ENCODE measurements around the gene MAG. TPM values are rescaled to one million over a fixed set of nuclear protein-coding genes. Genes with fewer than 3 reads are reported as not detected.

MAG gene
- total RNA-seq, 1 experiment from 2014 or later, result 0.17 TPM

DNA sequence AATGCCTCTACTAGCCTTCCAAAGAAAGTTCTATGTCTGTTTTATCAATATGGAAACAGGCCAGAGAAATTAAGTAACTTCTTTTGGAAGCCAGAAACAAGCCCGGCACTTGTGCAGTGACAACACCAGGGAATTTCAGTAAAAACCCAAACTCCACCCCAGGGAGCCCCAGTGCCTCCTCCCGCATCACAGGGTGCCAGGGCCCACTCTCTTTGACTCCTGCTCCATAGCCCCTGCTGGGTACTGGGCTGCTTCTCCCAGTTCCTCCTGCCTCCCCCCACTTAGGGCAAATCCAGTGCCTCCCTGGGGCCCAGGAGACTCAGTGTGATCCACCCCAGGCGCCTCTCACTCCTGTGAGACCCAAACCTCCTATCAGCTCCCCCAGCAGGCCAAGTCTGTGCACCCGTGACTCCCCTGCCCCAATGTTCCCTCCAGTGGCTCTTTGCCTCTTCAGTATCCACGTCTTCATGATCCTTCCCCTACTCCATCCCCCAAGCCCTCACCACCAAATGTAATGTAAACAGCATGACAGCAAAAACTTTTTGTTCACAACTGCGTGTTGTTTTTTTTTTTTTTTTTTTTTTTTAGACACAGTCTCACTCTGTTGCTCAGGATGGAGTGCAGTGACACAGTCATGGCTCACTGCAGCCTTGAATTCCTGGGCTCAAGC, 64.0 kb downstream of the MAG start:
- Histone ChIP-seq H3K9ac (ENCODE audit: low read length) (no peak overlapping the region), H3K4me3 (replicated peaks in 1 of 2; ENCODE audit: low read depth in 1 of 2, low read length in 2 of 2) (no peak overlapping the region), H3K27me3 (ENCODE audit: insufficient read depth, low read length) (peaks cover 4% of the 10 kb centered on the region; the same call in 1 of the 2 replicates), H4K20me1 (ENCODE audit: insufficient read depth) (no peaks in the 10 kb centered on the region), H3K79me2 (ENCODE audit: insufficient read depth, low read length) (no peaks in the 10 kb centered on the region), H3K4me2 (ENCODE audit: low read length) (no peak overlapping the region), H3K36me3 (ENCODE audit: control insufficient read depth in 1 of 2, insufficient read depth in 2 of 2, low read length in 2 of 2) (no peaks in the 10 kb centered on the region), H2AFZ (ENCODE audit: low read depth, low read length, poor library complexity, severe bottlenecking) (no peak overlapping the region), H3K9me2 (ENCODE audit: insufficient read depth) (no peaks in the 10 kb centered on the region), H3K27ac (ENCODE audit: low read depth, low read length) (no peak overlapping the region), H3K4me1 (ENCODE audit: control insufficient read depth in 1 of 2, insufficient read depth in 2 of 2, low read length in 2 of 2) (peaks cover 0 to 7% of the 10 kb centered on the region in 2 experiments; a peak in 1 of 4 replicates), H3K9me3 (ENCODE audit: control insufficient read depth in 1 of 2, insufficient read depth in 1 of 2, low read depth in 1 of 2, low read length in 2 of 2) (no peaks in the 10 kb centered on the region)
- ATAC-seq, result no peak
- DNase-seq (ENCODE audit: low read depth, low spot score), result no peak
- no TSS peak for BruUV-seq (replicated peaks)
- ChIA-PET POLR2A (no interaction called here), RAD21 (ENCODE audit: low non-redundant PET in 1 of 2, low total read pairs in 2 of 2, uncharacterized antibody in 2 of 2, unreplicated experiment in 2 of 2) (no interaction called here), CTCF (no interaction called here)
- intact Hi-C loops (cut with micrococcal nuclease), result loop anchor here (10.0 kb wide), 1 partner anchor 359 kb away; the partner anchor contains the start of gene KMT2B
- TF ChIP-seq POLR2AphosphoS5 (IDR thresholded peaks at IDR 0.05; ENCODE audit: low read depth, low read length) (no peak), RAD21 (IDR thresholded peaks at IDR 0.05; ENCODE audit: low read depth) (no peak), EZH2 (IDR thresholded peaks at IDR 0.05) (no peak), ELF1 (IDR thresholded peaks at IDR 0.05; ENCODE audit: borderline replicate concordance, low read depth) (no peak), SP1 (IDR thresholded peaks at IDR 0.05; ENCODE audit: low read depth) (no peak), YY1 (IDR thresholded peaks at IDR 0.05; ENCODE audit: extremely low read depth, insufficient replicate concordance, low read depth, low read length) (no peak), ZNF274 (IDR thresholded peaks at IDR 0.05; ENCODE audit: low read depth, low read length) (no peak), SIN3A (IDR thresholded peaks at IDR 0.05; ENCODE audit: low read depth) (no peak), EZH2phosphoT487 (IDR thresholded peaks at IDR 0.05; ENCODE audit: borderline replicate concordance) (no peak), FOSL1 (IDR thresholded peaks at IDR 0.05; ENCODE audit: low read depth) (no peak), CEBPB (IDR thresholded peaks at IDR 0.05; ENCODE audit: low read depth) (no peak)
- TF ChIP-seq, protein P1, sequence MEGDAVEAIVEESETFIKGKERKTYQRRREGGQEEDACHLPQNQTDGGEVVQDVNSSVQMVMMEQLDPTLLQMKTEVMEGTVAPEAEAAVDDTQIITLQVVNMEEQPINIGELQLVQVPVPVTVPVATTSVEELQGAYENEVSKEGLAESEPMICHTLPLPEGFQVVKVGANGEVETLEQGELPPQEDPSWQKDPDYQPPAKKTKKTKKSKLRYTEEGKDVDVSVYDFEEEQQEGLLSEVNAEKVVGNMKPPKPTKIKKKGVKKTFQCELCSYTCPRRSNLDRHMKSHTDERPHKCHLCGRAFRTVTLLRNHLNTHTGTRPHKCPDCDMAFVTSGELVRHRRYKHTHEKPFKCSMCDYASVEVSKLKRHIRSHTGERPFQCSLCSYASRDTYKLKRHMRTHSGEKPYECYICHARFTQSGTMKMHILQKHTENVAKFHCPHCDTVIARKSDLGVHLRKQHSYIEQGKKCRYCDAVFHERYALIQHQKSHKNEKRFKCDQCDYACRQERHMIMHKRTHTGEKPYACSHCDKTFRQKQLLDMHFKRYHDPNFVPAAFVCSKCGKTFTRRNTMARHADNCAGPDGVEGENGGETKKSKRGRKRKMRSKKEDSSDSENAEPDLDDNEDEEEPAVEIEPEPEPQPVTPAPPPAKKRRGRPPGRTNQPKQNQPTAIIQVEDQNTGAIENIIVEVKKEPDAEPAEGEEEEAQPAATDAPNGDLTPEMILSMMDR (IDR thresholded peaks at IDR 0.05 in 2 of 3, conservative IDR thresholded peaks at IDR 0.05 in 1 of 3; ENCODE audit: borderline replicate concordance in 1 of 3, insufficient read depth in 1 of 3, low read depth in 2 of 3, low read length in 2 of 3), result no peak
- TF ChIP-seq, protein P2, sequence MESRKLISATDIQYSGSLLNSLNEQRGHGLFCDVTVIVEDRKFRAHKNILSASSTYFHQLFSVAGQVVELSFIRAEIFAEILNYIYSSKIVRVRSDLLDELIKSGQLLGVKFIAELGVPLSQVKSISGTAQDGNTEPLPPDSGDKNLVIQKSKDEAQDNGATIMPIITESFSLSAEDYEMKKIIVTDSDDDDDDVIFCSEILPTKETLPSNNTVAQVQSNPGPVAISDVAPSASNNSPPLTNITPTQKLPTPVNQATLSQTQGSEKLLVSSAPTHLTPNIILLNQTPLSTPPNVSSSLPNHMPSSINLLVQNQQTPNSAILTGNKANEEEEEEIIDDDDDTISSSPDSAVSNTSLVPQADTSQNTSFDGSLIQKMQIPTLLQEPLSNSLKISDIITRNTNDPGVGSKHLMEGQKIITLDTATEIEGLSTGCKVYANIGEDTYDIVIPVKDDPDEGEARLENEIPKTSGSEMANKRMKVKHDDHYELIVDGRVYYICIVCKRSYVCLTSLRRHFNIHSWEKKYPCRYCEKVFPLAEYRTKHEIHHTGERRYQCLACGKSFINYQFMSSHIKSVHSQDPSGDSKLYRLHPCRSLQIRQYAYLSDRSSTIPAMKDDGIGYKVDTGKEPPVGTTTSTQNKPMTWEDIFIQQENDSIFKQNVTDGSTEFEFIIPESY (IDR thresholded peaks at IDR 0.05; ENCODE audit: extremely low read depth, insufficient replicate concordance, low read length), result no peak

Measured in HCT116 (cell line).